Renal cortex interstitium (tissue), 11 donors: ENCODE measurements around the gene PTPRE. TPM values are rescaled to one million over a fixed set of nuclear protein-coding genes. Genes with fewer than 3 reads are reported as not detected.
"Not testable (repeated sequence)": the region's sequence is repeated elsewhere in the genome, so short reads cannot be mapped to it uniquely, and the experiment has no call there.

Experiments used
- DNase-seq, 11 donors: peaks; one replicate each; pipeline ENCODE4 v3.0.0-alpha.2; 2013; ENCODE audit warnings: low read depth in 9 of 11, low spot score in 4 of 11; ENCODE audit errors: extremely low read depth in 1 of 11
- polyA plus RNA-seq, 3 donors: library from polyadenylated mRNA; unstranded; fragments of 120-200 nt; gene quantifications; one replicate each; pipeline ENCODE4 v1.2.1, GENCODE V29; 2013; ENCODE audit not compliant: insufficient read length in 3 of 3

The PTPRE gene
- polyA plus RNA-seq, 3 donors: 5.6 to 7.8 (median 5.7) TPM

GRCh38 chr10:128087884-128088709 lies 181.2 kb downstream of the PTPRE start:
- DNase-seq: no peak

- DNase-seq: no peak
Measured at GRCh38 chr10:128091636-128092210, 184.8 kb downstream of the PTPRE start.

GRCh38 chr10:128092454-128092853 lies 185.6 kb downstream of the PTPRE start:
- DNase-seq: no peak

GRCh38 chr10:128094596-128094995 lies 187.7 kb downstream of the PTPRE start:
- not testable (repeated sequence) for DNase-seq

- DNase-seq: no peak
Measured at GRCh38 chr10:128095027-128095752, 188.3 kb downstream of the PTPRE start.

- DNase-seq: no peak
Measured at GRCh38 chr10:128095753-128096469, 189.0 kb downstream of the PTPRE start.

GRCh38 chr10:128096486-128097199 lies 189.7 kb downstream of the PTPRE start:
- no peak for DNase-seq

GRCh38 chr10:128097783-128098182 lies 190.9 kb downstream of the PTPRE start:
- DNase-seq: no peak

GRCh38 chr10:128098631-128099030 lies 191.7 kb downstream of the PTPRE start:
- no peak for DNase-seq

GRCh38 chr10:128099901-128100300 lies 193.0 kb downstream of the PTPRE start:
- no peak for DNase-seq

- no peak for DNase-seq
Measured at GRCh38 chr10:128101901-128102300, 195.0 kb downstream of the PTPRE start.

- DNase-seq: no peak
Measured at GRCh38 chr10:128102480-128103228, 195.8 kb downstream of the PTPRE start.

- DNase-seq: no peak
Measured at GRCh38 chr10:128103229-128103714, 196.4 kb downstream of the PTPRE start.

GRCh38 chr10:128105383-128105782 lies 198.5 kb downstream of the PTPRE start:
- no peak for DNase-seq

GRCh38 chr10:128109707-128110106 lies 202.8 kb downstream of the PTPRE start:
- no peak for DNase-seq

GRCh38 chr10:128110339-128110738 lies 203.4 kb downstream of the PTPRE start:
- no peak for DNase-seq

GRCh38 chr10:128111696-128112095 lies 204.8 kb downstream of the PTPRE start:
- no peak for DNase-seq

GRCh38 chr10:128113026-128113425 lies 206.1 kb downstream of the PTPRE start:
- no peak for DNase-seq
